Upper lobe of left lung (tissue), 6 donors: ENCODE results near the gene TTC23. TPM values are rescaled to one million over a fixed set of nuclear protein-coding genes. Genes with fewer than 3 reads are reported as not detected.

Experiments
- ATAC-seq, 2 donors: fragments of 200-7000 bp; cut with Tn5 transposase; one replicate each; pipeline ENCODE4 v1.9.1; 2022; ENCODE audit warnings: mild to moderate bottlenecking in 2 of 2, moderate library complexity in 2 of 2; ENCODE audit not compliant: low FRiP score in 2 of 2
- DNase-seq, 2 donors: peaks; one replicate each; pipeline ENCODE4 v3.0.0-alpha.2; 2019 to 2020
- H3K27ac ChIP-seq, 4 donors: fragments of 200-600 bp; sonication (generic); one replicate each; pipeline ENCODE4 v1.5.1; 2016 to 2019
- H3K27me3 ChIP-seq, 4 donors: fragments of 200-600 bp; sonication (generic); one replicate each; pipeline ENCODE4 v1.5.1; 2017 to 2019
- H3K36me3 ChIP-seq, 4 donors: fragments of 200-600 bp; sonication (generic); one replicate each; pipeline ENCODE4 v1.5.1; 2016 to 2019
- H3K4me1 ChIP-seq, 4 donors: fragments of 200-600 bp; sonication (generic); one replicate each; pipeline ENCODE4 v1.5.1; 2018 to 2019
- H3K4me3 ChIP-seq, 4 donors: fragments of 200-600 bp; sonication (generic); one replicate each; pipeline ENCODE4 v1.5.1; 2017 to 2019; ENCODE audit warnings: mild to moderate bottlenecking in 2 of 4, moderate library complexity in 1 of 4
- H3K9me3 ChIP-seq, 4 donors: fragments of 200-600 bp; sonication (generic); one replicate each; pipeline ENCODE4 v1.5.1; 2018 to 2019
- EP300 ChIP-seq, 4 donors: sonication (generic); formaldehyde crosslinking; IDR thresholded peaks; one replicate each; pipeline ENCODE4 v1.5.1; 2017; ENCODE audit warnings: antibody characterized with exemption in 4 of 4, control low read depth in 2 of 4
- POLR2A ChIP-seq, 4 donors: fragments of 450-650 bp; IDR thresholded peaks; one replicate each; pipeline ENCODE4 v1.5.1; 2016 to 2017; ENCODE audit warnings: antibody characterized with exemption in 4 of 4, mild to moderate bottlenecking in 2 of 4
- POLR2AphosphoS5 ChIP-seq, 2 donors: sonication (generic); formaldehyde crosslinking; IDR thresholded peaks; one replicate each; pipeline ENCODE4 v1.5.1; 2017; ENCODE audit warnings: antibody characterized with exemption in 2 of 2
- WGBS, 2 donors: methylation state at CpG; one replicate each; pipeline ENCODE4 v1.1.5; 2017 to 2018; 5-methylcytosine and 5-hydroxymethylcytosine counted together
- total RNA-seq, 6 donors: library from RNA; depleted of rRNA in 4 of 6; stranded (reverse); fragments of >200 nt in 4 of 6; gene quantifications; one replicate each; pipeline versions ENCODE4 v1.1.0 to v1.2.1, GENCODE V29; 2016 to 2021
- TF ChIP-seq, protein P1 (sequence below), 6 experiments: fragments of 450-650 bp in 4 of 6; fragments of 200-600 bp in 2 of 6; sonication (generic) in 2 of 6; IDR thresholded peaks; one replicate each; pipeline ENCODE4 v1.5.1; 2016 to 2019; ENCODE audit warnings: antibody characterized with exemption in 6 of 6
- donor health status: DM: no; HTN: no; CAD: no; lungs with moderate emphysema.
- donor health status: DM: no; HTN: yes; CAD: no; lungs with severe emphysema.

TTC23 gene
- total RNA-seq, 6 donors from 2014 or later: 6.2 to 28.0 (median 15.3) TPM

DNA sequence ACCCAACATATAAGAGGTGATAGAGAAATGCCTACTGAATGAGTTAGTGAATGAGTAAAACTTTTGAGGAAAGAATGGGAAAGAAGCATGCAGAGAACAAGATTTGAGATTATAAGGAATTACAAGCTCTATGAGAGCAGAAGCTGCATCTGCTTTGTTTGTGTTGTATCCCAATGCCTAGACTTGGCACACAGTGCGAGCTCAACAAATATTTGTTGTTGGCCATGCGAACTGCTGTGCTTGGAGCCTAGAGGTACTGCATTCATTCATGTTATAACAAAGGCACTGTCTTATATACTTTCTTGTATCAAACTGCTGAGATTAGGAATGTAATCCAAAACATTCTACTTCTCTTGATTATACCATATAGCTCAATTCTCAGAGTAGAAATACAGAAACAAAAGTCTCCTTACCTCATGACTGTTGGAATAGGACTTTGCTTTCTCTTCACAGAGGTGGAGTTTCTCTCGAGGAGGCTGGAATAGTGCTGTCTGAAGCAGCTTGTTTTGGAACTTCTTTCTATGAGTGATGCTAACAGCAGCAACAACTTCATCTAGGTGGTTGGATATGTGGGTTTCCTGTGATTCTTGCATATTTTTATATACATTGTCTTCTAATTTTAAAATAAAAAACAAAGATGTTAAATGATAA lies 21.1 kb downstream of the TTC23 start:
- Histone ChIP-seq H3K27me3 (no peaks in the 10 kb centered on the region), H3K4me1 (no peaks in the 10 kb centered on the region), H3K36me3 (peaks cover 0 to 15% (median 4%) of the 10 kb centered on the region in 4 donors), H3K4me3 (no peak overlapping the region), H3K27ac (no peak overlapping the region), H3K9me3 (no peaks in the 10 kb centered on the region)
- 92 to 93% methylated on average over 3 of the region's 3 CpGs for WGBS, 2 donors
- ATAC-seq (no peak), DNase-seq (no peak)
- TF ChIP-seq, protein P1, sequence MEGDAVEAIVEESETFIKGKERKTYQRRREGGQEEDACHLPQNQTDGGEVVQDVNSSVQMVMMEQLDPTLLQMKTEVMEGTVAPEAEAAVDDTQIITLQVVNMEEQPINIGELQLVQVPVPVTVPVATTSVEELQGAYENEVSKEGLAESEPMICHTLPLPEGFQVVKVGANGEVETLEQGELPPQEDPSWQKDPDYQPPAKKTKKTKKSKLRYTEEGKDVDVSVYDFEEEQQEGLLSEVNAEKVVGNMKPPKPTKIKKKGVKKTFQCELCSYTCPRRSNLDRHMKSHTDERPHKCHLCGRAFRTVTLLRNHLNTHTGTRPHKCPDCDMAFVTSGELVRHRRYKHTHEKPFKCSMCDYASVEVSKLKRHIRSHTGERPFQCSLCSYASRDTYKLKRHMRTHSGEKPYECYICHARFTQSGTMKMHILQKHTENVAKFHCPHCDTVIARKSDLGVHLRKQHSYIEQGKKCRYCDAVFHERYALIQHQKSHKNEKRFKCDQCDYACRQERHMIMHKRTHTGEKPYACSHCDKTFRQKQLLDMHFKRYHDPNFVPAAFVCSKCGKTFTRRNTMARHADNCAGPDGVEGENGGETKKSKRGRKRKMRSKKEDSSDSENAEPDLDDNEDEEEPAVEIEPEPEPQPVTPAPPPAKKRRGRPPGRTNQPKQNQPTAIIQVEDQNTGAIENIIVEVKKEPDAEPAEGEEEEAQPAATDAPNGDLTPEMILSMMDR (IDR thresholded peaks at IDR 0.05): no peak
- TF ChIP-seq POLR2A (IDR thresholded peaks at IDR 0.05) (no peak), EP300 (IDR thresholded peaks at IDR 0.05) (no peak), POLR2AphosphoS5 (IDR thresholded peaks at IDR 0.05) (no peak)

DNA sequence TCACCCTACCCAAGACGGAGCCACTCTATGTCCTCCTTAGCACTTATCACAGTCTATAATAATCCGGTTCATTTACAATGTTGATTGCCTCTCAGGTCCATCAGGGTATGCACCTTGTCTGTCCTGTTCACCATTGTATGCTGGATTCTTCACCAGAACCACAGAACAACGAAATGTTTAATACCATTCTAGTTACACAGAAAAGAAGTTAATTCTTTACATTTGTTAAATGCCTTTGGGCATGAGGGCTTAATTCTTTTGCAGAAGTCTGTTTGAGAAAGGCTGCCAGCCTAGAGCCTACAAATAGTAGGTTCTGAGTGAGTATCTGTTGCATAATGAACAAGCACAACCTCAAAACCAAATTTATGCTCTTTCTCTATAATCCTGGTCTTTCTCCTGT lies 22.6 kb downstream of the TTC23 start:
- DNase-seq: no peak
- no peak for TF ChIP-seq POLR2AphosphoS5 (IDR thresholded peaks at IDR 0.05)
- ATAC-seq: no peak
- no peak overlapping the region for H3K27ac ChIP-seq
- peaks cover 0 to 16% (median 4%) of the 10 kb centered on the region in 4 donors for H3K36me3 ChIP-seq
- WGBS, 2 donors: 50% methylated on average over 3 of the region's 3 CpGs
- no peak overlapping the region for H3K4me3 ChIP-seq
- H3K9me3 ChIP-seq: no peaks in the 10 kb centered on the region
- no peaks in the 10 kb centered on the region for H3K4me1 ChIP-seq
- H3K27me3 ChIP-seq: no peaks in the 10 kb centered on the region

DNA sequence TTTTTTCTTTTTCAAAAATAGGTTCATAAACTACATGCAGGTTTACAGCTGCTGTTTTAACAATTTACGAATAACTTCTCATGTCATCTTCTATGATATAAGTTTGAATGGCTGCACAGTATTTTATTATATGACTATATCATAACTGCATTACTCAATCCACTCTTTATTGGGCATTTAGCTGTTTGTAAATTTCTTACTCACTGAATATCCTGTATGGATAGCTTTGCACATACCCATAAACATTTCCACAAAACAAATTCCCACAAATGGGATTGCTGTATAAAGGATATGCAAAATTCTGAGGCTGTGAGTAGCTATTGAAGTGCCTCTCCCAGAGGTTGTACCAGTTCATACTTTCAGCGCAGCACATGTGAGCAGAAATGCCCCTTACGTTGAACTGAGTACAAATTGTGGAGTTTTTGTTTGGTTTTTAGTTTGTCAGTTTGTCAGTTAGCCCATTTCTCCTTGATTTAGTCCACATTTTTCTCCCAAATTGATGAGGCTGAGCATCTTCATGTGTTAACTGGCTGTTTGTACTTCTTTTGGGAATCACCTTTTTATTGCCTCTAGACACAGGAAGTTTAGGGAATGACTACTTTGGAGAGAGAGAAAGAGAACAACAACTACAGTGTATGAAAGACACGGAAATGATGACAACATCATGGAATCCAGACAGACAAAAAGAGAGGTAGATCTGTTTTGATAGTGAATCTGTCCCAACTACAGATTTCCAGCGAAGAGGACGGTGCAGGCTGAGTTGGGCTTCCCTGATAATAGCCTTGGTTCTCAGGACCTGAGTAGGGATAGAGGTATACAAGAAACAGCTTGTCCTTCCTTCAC lies 24.8 kb downstream of the TTC23 start:
- TF ChIP-seq, protein P1 (IDR thresholded peaks at IDR 0.05): no peak
- no peak for TF ChIP-seq POLR2AphosphoS5 (IDR thresholded peaks at IDR 0.05)
- TF ChIP-seq EP300 (IDR thresholded peaks at IDR 0.05): no peak
- TF ChIP-seq POLR2A (IDR thresholded peaks at IDR 0.05): no peak
- 90 to 94% methylated on average over 6 of the region's 6 CpGs for WGBS, 2 donors
- Histone ChIP-seq H3K9me3 (no peaks in the 10 kb centered on the region), H3K4me3 (no peak overlapping the region), H3K27me3 (no peaks in the 10 kb centered on the region), H3K4me1 (no peaks in the 10 kb centered on the region), H3K36me3 (peaks cover 0 to 32% (median 4%) of the 10 kb centered on the region in 4 donors), H3K27ac (no peak overlapping the region)
- ATAC-seq (no peak), DNase-seq (no peak)

DNA sequence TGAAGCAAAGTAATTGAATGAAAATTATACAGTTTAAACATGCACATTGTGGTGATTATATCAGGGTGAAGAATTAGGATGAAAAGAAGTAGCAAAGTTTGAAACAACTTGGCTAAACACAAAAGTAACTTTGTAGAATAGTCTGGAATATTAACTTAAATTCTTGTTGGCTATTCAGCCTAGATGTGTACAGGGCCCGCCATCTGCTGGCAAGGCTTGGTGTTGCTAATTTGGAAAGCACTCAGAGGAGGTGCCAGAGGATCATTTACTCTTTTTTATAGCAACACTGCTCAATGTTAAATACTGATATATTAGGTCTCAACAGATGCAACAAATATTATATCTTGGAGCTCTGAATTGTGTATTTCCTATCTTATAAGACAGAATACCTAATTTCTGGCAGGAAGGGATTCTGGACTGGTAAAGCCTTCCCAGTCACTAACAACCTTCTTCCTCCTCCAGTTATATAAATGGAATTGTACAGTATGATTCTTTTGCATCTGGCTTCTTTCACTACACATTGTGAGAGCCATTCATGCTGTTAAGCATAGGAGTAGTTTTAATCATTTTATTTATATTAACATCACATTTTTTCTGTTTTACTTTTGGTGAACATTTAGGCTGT lies 36.1 kb downstream of the TTC23 start:
- peaks cover 0 to 13% (median 2%) of the 10 kb centered on the region in 4 donors for H3K4me1 ChIP-seq
- ATAC-seq (peak in 1 of 2 donors; percentile 74), DNase-seq (peak in 1 of 2 donors; percentile 65)
- H3K27ac ChIP-seq: no peak overlapping the region
- no peaks in the 10 kb centered on the region for H3K27me3 ChIP-seq
- H3K36me3 ChIP-seq: peaks cover 0 to 15% (median 9%) of the 10 kb centered on the region in 4 donors
- no peak overlapping the region for H3K4me3 ChIP-seq
- 0 to 6% methylated on average over 1 of the region's 1 CpG for WGBS, 2 donors
- H3K9me3 ChIP-seq: no peaks in the 10 kb centered on the region
- TF ChIP-seq EP300 (IDR thresholded peaks at IDR 0.05) (no peak), POLR2A (IDR thresholded peaks at IDR 0.05) (no peak), POLR2AphosphoS5 (IDR thresholded peaks at IDR 0.05) (no peak)
- TF ChIP-seq, protein P1 (IDR thresholded peaks at IDR 0.05): peak; percentile 54 to 85 (median 75)

DNA sequence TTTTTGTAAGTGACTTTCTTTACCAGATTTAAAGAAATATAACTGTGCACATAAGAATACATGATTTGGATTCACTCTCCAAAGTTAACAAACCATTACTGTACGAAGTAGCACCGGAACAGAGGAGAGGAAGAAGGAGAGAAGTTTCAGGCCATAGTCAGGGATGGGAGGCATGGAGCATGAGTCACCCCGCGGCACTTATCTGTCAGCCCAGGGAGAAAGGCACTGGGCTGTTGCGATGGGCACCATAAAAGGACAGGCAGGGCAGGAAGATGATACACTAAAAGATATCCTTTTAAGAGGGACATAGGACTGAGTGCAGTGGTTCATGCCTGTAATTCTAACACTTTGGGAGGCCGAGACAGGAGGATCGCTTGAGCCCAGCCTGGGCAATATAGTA lies 37.0 kb downstream of the TTC23 start:
- Histone ChIP-seq H3K27ac (no peak overlapping the region), H3K27me3 (no peaks in the 10 kb centered on the region), H3K4me3 (no peak overlapping the region), H3K9me3 (no peaks in the 10 kb centered on the region), H3K4me1 (peaks cover 0 to 13% (median 2%) of the 10 kb centered on the region in 4 donors), H3K36me3 (peaks cover 0 to 6% (median 2%) of the 10 kb centered on the region in 4 donors)
- ATAC-seq: no peak
- 85 to 92% methylated on average over 7 of the region's 7 CpGs for WGBS, 2 donors
- TF ChIP-seq, protein P1 (IDR thresholded peaks at IDR 0.05): no peak
- TF ChIP-seq POLR2AphosphoS5 (IDR thresholded peaks at IDR 0.05) (no peak), EP300 (IDR thresholded peaks at IDR 0.05) (no peak), POLR2A (IDR thresholded peaks at IDR 0.05) (no peak)
- DNase-seq: no peak
